ENCODE results near the gene ISCU.

DNA sequence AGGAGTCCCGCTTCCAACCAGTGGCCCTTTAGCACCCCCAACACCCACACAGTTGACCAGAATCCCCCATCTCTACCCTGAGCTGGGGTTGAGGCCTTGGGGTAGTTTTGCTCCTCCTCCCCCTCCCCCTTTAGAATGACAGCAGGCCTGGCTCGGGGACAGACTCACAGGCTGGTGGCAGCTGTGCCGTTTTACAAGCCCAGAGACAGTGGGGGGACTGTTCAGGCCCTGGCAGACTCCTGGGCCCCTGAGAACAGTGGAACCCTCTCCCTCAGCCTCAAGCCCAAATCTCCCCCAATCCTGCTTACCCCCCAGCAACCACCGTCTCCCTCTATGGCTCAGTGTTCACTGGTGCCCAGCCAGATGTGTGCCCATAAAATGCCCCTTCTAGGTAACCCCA is 25.4 kb downstream of the ISCU start:
- TF ChIP-seq, protein P1, sequence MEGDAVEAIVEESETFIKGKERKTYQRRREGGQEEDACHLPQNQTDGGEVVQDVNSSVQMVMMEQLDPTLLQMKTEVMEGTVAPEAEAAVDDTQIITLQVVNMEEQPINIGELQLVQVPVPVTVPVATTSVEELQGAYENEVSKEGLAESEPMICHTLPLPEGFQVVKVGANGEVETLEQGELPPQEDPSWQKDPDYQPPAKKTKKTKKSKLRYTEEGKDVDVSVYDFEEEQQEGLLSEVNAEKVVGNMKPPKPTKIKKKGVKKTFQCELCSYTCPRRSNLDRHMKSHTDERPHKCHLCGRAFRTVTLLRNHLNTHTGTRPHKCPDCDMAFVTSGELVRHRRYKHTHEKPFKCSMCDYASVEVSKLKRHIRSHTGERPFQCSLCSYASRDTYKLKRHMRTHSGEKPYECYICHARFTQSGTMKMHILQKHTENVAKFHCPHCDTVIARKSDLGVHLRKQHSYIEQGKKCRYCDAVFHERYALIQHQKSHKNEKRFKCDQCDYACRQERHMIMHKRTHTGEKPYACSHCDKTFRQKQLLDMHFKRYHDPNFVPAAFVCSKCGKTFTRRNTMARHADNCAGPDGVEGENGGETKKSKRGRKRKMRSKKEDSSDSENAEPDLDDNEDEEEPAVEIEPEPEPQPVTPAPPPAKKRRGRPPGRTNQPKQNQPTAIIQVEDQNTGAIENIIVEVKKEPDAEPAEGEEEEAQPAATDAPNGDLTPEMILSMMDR (IDR thresholded peaks at IDR 0.05), result no peak
- no peak for TF ChIP-seq POLR2A (IDR thresholded peaks at IDR 0.05)

Data from body of pancreas (tissue), 4 donors.